ENCODE results near the gene CRACDL. TPM values are rescaled to one million over a fixed set of nuclear protein-coding genes. Genes with fewer than 3 reads are reported as not detected.
"Not testable (repeated sequence)": the region's sequence is repeated elsewhere in the genome, so short reads cannot be mapped to it uniquely, and the experiment has no call there.

CRACDL gene
- polyA plus RNA-seq, 1 of the 3 experiments (the other 2 are of a cell fraction) = not detected

GRCh38 chr2:98900721-98901120 lies 35.3 kb downstream of the CRACDL start:
- H3K9me3 ChIP-seq = no peaks in the 10 kb centered on the region
- H3K4me3 ChIP-seq (ENCODE audit: low read depth in 2 of 2, low read length in 1 of 2) = no peak overlapping the region
- ChIA-PET CTCF (no interaction called here), POLR2A (no interaction called here)
- WGBS (ENCODE audit: low lambda C conversion rate) = 84% methylated on average over 8 of the region's 8 CpGs
- TF ChIP-seq EP300 (IDR thresholded peaks at IDR 0.05; ENCODE audit: borderline replicate concordance in 1 of 2, low read depth in 1 of 2, low read length in 1 of 2) = no peak
- TF ChIP-seq, protein P1, sequence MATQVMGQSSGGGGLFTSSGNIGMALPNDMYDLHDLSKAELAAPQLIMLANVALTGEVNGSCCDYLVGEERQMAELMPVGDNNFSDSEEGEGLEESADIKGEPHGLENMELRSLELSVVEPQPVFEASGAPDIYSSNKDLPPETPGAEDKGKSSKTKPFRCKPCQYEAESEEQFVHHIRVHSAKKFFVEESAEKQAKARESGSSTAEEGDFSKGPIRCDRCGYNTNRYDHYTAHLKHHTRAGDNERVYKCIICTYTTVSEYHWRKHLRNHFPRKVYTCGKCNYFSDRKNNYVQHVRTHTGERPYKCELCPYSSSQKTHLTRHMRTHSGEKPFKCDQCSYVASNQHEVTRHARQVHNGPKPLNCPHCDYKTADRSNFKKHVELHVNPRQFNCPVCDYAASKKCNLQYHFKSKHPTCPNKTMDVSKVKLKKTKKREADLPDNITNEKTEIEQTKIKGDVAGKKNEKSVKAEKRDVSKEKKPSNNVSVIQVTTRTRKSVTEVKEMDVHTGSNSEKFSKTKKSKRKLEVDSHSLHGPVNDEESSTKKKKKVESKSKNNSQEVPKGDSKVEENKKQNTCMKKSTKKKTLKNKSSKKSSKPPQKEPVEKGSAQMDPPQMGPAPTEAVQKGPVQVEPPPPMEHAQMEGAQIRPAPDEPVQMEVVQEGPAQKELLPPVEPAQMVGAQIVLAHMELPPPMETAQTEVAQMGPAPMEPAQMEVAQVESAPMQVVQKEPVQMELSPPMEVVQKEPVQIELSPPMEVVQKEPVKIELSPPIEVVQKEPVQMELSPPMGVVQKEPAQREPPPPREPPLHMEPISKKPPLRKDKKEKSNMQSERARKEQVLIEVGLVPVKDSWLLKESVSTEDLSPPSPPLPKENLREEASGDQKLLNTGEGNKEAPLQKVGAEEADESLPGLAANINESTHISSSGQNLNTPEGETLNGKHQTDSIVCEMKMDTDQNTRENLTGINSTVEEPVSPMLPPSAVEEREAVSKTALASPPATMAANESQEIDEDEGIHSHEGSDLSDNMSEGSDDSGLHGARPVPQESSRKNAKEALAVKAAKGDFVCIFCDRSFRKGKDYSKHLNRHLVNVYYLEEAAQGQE (IDR thresholded peaks at IDR 0.05; ENCODE audit: low read depth, low read length) = no peak
- TF ChIP-seq, protein P2, sequence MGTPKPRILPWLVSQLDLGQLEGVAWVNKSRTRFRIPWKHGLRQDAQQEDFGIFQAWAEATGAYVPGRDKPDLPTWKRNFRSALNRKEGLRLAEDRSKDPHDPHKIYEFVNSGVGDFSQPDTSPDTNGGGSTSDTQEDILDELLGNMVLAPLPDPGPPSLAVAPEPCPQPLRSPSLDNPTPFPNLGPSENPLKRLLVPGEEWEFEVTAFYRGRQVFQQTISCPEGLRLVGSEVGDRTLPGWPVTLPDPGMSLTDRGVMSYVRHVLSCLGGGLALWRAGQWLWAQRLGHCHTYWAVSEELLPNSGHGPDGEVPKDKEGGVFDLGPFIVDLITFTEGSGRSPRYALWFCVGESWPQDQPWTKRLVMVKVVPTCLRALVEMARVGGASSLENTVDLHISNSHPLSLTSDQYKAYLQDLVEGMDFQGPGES (IDR thresholded peaks at IDR 0.05; ENCODE audit: low read depth, low read length) = no peak
- TF ChIP-seq USF2 (IDR thresholded peaks at IDR 0.05; ENCODE audit: borderline replicate concordance, low read depth, low read length) = no peak
- no peak for TF ChIP-seq EZH2phosphoT487 (IDR thresholded peaks at IDR 0.05; ENCODE audit: borderline replicate concordance, low read depth)
- TF ChIP-seq, protein P3, sequence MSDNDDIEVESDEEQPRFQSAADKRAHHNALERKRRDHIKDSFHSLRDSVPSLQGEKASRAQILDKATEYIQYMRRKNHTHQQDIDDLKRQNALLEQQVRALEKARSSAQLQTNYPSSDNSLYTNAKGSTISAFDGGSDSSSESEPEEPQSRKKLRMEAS (IDR thresholded peaks at IDR 0.05; ENCODE audit: low read depth) = no peak
- no peak for TF ChIP-seq YY1 (IDR thresholded peaks at IDR 0.05; ENCODE audit: low read depth)
- no peak for TF ChIP-seq POLR2AphosphoS5 (IDR thresholded peaks at IDR 0.05; ENCODE audit: low read depth, low read length)
- TF ChIP-seq SMC3 (IDR thresholded peaks at IDR 0.05; ENCODE audit: low read depth, low read length) = no peak
- no peak for TF ChIP-seq RCOR1 (IDR thresholded peaks at IDR 0.05; ENCODE audit: low read length)
- TF ChIP-seq, protein P4, sequence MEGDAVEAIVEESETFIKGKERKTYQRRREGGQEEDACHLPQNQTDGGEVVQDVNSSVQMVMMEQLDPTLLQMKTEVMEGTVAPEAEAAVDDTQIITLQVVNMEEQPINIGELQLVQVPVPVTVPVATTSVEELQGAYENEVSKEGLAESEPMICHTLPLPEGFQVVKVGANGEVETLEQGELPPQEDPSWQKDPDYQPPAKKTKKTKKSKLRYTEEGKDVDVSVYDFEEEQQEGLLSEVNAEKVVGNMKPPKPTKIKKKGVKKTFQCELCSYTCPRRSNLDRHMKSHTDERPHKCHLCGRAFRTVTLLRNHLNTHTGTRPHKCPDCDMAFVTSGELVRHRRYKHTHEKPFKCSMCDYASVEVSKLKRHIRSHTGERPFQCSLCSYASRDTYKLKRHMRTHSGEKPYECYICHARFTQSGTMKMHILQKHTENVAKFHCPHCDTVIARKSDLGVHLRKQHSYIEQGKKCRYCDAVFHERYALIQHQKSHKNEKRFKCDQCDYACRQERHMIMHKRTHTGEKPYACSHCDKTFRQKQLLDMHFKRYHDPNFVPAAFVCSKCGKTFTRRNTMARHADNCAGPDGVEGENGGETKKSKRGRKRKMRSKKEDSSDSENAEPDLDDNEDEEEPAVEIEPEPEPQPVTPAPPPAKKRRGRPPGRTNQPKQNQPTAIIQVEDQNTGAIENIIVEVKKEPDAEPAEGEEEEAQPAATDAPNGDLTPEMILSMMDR (IDR thresholded peaks at IDR 0.05) = no peak
- TF ChIP-seq RFX5 (IDR thresholded peaks at IDR 0.05; ENCODE audit: low read length) = no peak
- no peak for TF ChIP-seq ZBTB33 (IDR thresholded peaks at IDR 0.05; ENCODE audit: borderline replicate concordance, low read depth)
- no peak for TF ChIP-seq USF1 (IDR thresholded peaks at IDR 0.05; ENCODE audit: borderline replicate concordance, low read depth)
- no peak for TF ChIP-seq TAF1 (IDR thresholded peaks at IDR 0.05; ENCODE audit: borderline replicate concordance, low read depth, low read length)
- no peak for TF ChIP-seq RAD21 (IDR thresholded peaks at IDR 0.05; ENCODE audit: low read length)
- TF ChIP-seq NFIC (IDR thresholded peaks at IDR 0.05; ENCODE audit: borderline replicate concordance) = no peak
- no peak overlapping the region for H3K9ac ChIP-seq
- no peaks in the 10 kb centered on the region for H4K20me1 ChIP-seq (ENCODE audit: insufficient read depth)
- no peak overlapping the region for H3K27ac ChIP-seq (ENCODE audit: low read depth in 2 of 2, low read length in 1 of 2)
- no peak for DNase-seq
- H2AFZ ChIP-seq (ENCODE audit: low read depth) = no peak overlapping the region
- H3K4me2 ChIP-seq = no peak overlapping the region
- H3F3A ChIP-seq (replicated peaks; ENCODE audit: insufficient read depth) = no peaks in the 10 kb centered on the region
- no peaks in the 10 kb centered on the region for H3K9me2 ChIP-seq
- H3K36me3 ChIP-seq (replicated peaks in 1 of 2; ENCODE audit: control insufficient read depth in 1 of 2, insufficient read depth in 2 of 2, low read length in 1 of 2) = no peaks in the 10 kb centered on the region
- no peaks in the 10 kb centered on the region for H3K79me2 ChIP-seq (ENCODE audit: insufficient read depth)
- no peaks in the 10 kb centered on the region for H3K4me1 ChIP-seq (ENCODE audit: control insufficient read depth in 1 of 2, insufficient read depth in 2 of 2, low read depth in 1 of 2, low read length in 1 of 2)
- no peaks in the 10 kb centered on the region; the same call in 1 of the 2 replicates for H3K27me3 ChIP-seq (ENCODE audit: insufficient read depth)

- H3K9me2 ChIP-seq; H3K36me3 ChIP-seq (replicated peaks in 1 of 2; ENCODE audit: control insufficient read depth in 1 of 2, insufficient read depth in 2 of 2, low read length in 1 of 2); POLR2A ChIA-PET; H3K4me3 ChIP-seq (ENCODE audit: low read depth in 2 of 2, low read length in 1 of 2); H3K79me2 ChIP-seq (ENCODE audit: insufficient read depth); H2AFZ ChIP-seq (ENCODE audit: low read depth); H3K9me3 ChIP-seq; H3F3A ChIP-seq (replicated peaks; ENCODE audit: insufficient read depth); H3K4me2 ChIP-seq; H3K27me3 ChIP-seq (ENCODE audit: insufficient read depth); H3K4me1 ChIP-seq (ENCODE audit: control insufficient read depth in 1 of 2, insufficient read depth in 2 of 2, low read depth in 1 of 2, low read length in 1 of 2); H3K27ac ChIP-seq (ENCODE audit: low read depth in 2 of 2, low read length in 1 of 2); H4K20me1 ChIP-seq (ENCODE audit: insufficient read depth); H3K9ac ChIP-seq; DNase-seq: not testable (repeated sequence)
- 78% methylated on average over 2 of the region's 2 CpGs for WGBS (ENCODE audit: low lambda C conversion rate)
- CTCF ChIA-PET = interaction anchor here (1.6 kb wide), 1 partner anchor 10 kb away, joined by 3 read pairs; no protein-coding TSS in a partner anchor
These were observed 36.3 kb downstream of the CRACDL start for GRCh38 chr2:98899703-98900078.

Measured in SK-N-SH (cell line).